Measurements from ENCODE around the gene RPS6KB2.

- TF ChIP-seq, protein P1, sequence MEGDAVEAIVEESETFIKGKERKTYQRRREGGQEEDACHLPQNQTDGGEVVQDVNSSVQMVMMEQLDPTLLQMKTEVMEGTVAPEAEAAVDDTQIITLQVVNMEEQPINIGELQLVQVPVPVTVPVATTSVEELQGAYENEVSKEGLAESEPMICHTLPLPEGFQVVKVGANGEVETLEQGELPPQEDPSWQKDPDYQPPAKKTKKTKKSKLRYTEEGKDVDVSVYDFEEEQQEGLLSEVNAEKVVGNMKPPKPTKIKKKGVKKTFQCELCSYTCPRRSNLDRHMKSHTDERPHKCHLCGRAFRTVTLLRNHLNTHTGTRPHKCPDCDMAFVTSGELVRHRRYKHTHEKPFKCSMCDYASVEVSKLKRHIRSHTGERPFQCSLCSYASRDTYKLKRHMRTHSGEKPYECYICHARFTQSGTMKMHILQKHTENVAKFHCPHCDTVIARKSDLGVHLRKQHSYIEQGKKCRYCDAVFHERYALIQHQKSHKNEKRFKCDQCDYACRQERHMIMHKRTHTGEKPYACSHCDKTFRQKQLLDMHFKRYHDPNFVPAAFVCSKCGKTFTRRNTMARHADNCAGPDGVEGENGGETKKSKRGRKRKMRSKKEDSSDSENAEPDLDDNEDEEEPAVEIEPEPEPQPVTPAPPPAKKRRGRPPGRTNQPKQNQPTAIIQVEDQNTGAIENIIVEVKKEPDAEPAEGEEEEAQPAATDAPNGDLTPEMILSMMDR (IDR thresholded peaks at IDR 0.05), result no peak
- no peak for TF ChIP-seq POLR2A (IDR thresholded peaks at IDR 0.05)
These were observed 8.3 kb downstream of the RPS6KB2 start for GRCh38 chr11:67436459-67437081.

All from uterus (tissue), 2 donors.